GM21717 (cell line): ENCODE data around the gene ZNF275.
"Not testable (repeated sequence)": the region's sequence is repeated elsewhere in the genome, so short reads cannot be mapped to it uniquely, and the experiment has no call there.

Source experiments
- ATAC-seq: cut with Tn5 transposase; IDR thresholded peaks from one replicate; pipeline ENCODE4 v1.9.1; 2021; ENCODE audit warnings: mild to moderate bottlenecking, moderate library complexity; ENCODE audit not compliant: unreplicated experiment

ZNF275 gene

GRCh38 chrX:153386097-153386496 is 52.1 kb downstream of the ZNF275 start:
- ATAC-seq, result no peak

DNA sequence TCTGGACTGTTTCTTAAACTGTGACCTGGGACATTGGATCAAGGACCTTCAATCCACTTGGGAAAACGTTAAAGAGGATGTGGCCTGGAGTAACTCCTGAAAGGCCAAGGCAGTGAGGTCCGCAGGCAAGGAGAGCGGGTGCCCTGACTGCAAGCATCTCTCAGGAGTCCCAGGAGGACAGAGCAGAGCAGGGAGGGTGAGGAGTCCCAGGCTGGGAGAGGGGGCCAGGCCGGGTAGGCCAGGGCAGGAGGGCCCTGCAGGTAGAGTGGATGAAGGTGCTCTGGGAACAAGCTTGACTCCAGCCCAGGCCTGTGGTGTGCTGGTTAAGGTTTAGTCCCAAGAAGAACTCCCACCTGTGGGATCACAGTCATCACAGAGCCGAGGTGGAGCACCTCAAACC is 53.4 kb downstream of the ZNF275 start:
- ATAC-seq, result no peak

DNA sequence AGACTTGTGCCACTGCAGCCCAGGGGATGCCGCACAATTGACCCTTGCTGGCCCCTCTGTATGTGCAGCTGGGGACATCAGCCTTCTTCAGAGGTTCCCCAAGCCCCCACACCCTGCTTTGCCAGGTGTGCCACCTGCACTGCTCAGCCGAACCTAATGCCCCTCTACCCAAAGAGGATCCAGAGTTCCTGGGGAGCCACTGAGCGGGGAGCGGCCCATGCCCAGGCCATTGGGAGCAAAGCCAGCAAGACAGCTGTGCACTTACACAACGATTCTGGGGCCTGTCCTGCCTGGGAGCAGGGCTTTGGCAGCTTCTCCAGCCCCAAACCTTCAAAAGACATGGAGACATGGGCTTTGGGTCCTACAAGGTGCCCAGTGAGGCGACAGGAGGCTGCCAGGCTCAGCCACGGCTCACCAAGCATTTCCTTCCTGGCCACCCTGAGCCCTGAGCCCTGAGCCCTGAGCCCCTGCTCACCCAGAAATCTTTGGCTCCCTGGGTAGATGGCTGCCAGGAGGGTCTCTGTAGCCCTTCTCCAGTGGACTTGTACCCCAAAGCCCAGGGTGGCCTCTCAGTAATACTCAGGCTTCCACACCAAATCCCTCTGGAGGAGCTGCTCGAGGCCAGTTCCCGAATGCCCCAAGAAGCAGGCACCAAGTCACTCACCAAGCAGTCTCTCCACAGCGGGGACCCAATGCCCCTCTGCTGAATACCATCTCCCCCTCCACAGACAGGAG is 54.2 kb downstream of the ZNF275 start:
- ATAC-seq, result no peak

DNA sequence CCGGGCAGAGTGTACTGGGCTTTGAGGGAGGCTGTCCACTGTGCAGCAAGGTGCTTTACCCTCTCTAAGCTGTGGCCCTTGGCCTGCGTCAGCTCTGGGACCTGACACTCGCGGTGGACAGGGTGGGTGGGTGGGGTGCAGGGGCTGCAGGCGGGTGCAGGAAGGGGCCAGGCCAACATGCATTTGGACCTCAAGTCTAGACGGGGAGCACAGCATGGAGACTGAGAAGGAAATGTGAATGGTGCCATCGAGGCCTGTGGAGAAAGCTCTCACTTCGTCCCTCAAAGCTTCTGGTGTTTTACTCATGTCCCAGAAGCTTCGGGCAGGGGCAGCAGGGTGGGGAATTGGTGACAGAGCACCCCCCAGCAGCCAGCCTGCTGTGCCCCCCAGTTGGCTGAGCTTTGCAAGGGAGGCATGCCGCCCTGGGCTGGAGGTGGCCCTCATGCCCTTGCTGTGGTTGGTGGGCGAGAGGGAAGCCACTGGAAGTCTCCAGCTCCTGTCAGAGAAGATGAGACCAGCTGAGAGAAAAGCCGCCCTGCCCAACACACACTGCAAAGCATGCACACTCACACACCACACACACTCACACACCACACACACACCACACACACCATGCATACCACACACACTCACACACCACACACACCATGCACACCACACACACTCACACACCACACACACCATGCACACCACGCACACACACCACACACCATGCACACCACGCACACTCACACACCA is 54.9 kb downstream of the ZNF275 start:
- no peak for ATAC-seq

DNA sequence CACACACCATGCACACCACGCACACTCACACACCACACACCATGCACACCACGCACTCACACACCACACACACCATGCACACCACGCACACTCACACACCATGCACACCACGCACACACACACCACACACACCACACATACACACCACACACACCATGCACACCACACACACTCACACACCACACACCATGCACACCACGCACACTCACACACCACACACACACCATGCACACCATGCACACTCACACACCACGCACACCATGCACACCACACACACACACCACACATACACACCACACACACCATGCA is 55.5 kb downstream of the ZNF275 start:
- ATAC-seq, result not testable (repeated sequence)

GRCh38 chrX:153392642-153393321 is 58.8 kb downstream of the ZNF275 start:
- no peak for ATAC-seq

DNA sequence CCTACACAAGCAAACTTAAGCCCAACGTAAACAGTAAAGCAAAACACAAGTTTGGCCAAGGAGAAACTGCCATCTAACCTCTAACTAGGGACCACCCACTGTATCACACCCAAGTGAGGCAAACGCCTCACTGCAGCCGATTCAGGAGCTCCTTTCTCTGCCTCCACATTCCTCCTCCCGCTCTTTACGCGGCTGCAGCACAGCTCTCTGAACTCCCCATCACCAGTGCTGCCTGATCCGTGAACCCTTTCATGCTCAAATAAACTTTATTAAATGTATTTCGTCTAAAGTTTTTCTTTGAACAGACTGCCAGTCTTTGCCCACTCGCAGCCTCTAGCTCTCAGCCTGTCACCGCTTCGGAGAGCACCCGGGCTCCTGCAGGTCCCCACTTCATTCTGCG is 60.7 kb downstream of the ZNF275 start:
- no peak for ATAC-seq

GRCh38 chrX:153395613-153396319 is 61.8 kb downstream of the ZNF275 start:
- no peak for ATAC-seq

GRCh38 chrX:153396320-153397195 is 62.6 kb downstream of the ZNF275 start:
- no peak for ATAC-seq

- ATAC-seq, result no peak
Observed at GRCh38 chrX:153397256-153397960, 63.5 kb downstream of the ZNF275 start.

DNA sequence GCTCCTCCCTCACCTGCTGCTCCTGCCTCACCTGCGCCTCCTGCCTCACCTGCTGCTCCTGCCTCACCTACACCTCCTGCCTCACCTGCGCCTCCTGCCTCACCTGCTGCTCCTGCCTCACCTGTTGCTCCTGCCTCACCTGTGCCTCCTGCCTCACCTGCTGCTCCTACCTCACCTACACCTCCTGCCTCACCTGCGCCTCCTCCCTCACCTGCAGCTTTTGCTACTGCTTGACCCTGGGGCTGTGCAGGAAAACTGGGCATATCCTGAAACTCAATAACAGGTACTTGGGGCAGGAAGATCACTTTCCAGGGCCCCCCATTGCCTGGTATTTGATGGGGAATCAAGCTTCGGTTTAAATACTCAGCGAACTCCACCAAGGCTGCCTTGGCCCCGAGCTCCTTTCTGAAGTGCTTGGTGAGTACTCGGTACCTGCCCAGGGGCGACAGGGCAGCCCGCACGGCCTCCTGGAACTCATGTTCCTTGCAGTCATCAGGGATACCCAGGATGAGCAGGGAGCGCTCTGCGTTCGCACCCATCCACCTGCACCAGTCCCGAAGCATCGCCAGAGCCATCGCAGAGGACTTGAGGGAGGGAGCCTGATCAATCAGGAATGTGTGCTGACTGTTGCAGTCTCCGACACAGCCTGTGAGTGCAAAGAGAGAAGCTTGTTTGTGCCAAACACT is 64.5 kb downstream of the ZNF275 start:
- no peak for ATAC-seq

DNA sequence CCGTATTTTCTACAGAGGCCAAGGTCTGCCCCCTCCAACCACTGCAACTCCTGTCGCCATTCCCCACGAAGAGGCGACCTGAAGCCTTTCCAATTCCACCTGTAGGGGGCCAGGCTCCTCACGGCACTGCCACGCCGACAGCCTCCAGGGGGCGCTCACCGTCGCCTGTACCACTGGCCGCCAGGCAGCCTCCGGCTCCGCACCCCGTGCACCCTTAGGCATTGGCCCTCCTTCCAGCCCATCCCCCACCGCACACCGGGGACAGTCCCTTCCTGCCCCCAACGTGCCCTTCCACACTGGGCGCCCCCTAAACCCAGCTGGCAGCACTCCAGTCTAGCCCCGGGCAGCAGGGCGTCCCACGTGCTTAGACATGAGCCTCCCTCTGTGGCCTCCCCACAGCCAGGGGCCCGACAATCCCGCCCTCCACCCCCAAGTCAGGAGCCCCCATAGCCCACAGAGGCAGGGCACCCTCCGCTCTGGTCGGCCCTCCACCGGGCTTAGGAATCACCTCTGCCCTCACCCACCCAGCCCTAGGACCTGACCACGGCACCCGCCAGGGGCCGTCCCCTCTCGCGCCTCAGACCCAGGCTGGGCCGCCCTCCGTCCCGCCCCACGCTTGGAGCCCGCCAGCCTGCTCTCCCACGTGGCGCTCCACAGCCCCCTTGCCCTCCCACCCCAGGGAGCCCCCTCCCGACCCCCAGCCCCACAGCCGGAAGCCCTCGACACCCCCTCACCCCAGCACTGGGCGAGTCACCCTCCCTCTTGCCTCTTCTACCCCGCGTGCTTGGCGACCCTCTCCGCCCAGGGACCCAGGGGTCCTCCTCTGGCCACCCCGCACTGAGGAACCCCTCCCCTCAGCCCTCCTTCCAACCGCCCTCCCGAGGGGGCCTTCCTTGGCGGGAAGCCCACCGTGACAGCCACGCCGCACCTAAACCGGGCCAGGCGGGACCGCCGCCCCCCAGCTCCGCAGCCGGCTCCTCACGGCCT is 66.5 kb downstream of the ZNF275 start:
- ATAC-seq, result no peak

DNA sequence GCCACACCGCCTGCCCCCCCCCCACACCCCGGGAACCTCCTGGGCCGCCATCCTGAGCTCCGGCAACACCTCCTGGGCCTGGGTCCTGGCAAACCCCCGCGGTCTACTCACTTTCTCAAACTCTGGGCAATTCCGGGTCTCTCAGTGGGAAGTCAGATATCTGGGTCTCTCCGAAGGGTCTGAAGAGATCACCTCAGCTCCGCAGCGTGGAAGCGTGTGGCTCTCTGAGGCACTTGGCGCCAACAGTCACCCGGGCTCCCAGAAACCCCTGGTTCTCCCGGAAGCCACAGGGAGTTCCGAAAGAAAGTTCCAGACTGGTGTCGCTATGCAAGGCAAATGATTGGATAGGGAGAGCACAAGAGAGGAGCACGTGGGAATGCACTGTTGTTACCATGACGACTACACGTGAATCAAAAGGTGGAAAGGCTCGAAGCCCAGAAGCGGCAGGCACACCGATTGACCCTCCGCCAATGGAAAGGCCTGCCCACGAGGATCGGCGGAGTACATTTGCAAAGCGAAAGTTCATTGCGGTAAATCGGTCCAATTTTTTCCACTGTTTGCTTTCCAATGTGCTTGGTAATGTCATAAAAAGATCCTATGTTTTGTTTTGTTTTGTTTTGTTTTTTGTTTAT is 67.3 kb downstream of the ZNF275 start, which contains the start of gene PNMA6E:
Gene PNMA6E (minus strand): TSS at position 218 of the 632 bp plus-strand sequence. CDS start 2,501 bp downstream, outside the sequence.
- no peak for ATAC-seq
